WI38 (cell line): ENCODE results near the gene OARD1.
"Not testable (repeated sequence)": the region's sequence is repeated elsewhere in the genome, so short reads cannot be mapped to it uniquely, and the experiment has no call there.

Experiments
- H3K4me3 ChIP-seq: 2 replicates; pipeline ENCODE4 v1.5.1; 2011; ENCODE audit warnings: low read depth, mild to moderate bottlenecking, control low read depth, low read length
- TF ChIP-seq, protein P1 (sequence below): IDR thresholded peaks from 2 replicates; pipeline ENCODE4 v1.5.1; 2012; ENCODE audit warnings: low read depth, mild to moderate bottlenecking, control low read depth, low read length

OARD1 gene

DNA sequence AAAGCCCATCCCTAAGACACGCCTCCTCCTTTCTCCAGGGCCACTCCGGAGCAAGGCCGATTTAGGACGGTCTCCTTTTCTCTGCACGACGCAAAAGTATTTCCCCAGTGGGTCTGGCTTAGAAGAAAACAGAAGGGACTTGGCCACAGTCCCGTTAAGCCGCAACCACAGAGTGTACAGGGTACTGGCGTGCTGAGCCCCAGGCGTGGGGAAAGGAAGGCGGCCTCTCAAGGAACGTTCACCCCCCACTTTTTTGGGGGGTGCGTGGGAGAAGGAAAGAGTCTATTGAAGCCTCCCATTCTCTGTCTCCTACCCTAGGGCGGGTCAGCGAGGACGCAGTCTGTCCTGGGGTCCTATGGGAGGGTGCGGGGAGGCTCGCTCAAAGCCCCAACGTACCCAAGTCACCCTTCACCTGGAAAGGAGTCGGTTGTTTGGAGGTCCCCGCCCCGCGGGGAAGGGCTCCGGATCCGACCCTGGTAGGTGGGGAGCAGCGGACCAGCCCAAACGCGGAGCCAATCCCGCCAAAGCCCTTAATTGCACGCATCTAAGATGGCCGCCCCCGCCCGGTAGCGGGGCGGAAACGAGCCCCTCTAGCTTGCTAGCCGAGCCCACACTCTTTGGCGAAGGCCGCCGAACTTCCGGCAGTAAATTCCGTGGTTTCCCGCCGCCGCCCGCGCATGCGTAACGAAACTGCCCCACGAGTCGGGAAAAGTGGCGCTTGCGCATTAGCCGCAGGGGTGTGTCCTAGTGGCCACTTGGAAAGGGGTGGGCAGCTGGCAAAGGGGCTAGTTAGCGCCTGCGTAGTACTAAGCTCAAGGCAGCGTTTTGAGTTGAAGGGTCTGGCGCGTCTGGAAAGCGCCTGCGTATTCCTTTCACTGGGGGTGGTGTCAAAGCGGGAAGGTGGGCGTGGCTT, at the start of gene OARD1:
Gene OARD1, minus strand, starts transcription at position 434 of the 913 bp plus-strand sequence. CDS start 722 bp downstream, outside the sequence.
- H3K4me3 ChIP-seq = peak within 1 kb of the TSS; percentile 92
- TF ChIP-seq, protein P1, sequence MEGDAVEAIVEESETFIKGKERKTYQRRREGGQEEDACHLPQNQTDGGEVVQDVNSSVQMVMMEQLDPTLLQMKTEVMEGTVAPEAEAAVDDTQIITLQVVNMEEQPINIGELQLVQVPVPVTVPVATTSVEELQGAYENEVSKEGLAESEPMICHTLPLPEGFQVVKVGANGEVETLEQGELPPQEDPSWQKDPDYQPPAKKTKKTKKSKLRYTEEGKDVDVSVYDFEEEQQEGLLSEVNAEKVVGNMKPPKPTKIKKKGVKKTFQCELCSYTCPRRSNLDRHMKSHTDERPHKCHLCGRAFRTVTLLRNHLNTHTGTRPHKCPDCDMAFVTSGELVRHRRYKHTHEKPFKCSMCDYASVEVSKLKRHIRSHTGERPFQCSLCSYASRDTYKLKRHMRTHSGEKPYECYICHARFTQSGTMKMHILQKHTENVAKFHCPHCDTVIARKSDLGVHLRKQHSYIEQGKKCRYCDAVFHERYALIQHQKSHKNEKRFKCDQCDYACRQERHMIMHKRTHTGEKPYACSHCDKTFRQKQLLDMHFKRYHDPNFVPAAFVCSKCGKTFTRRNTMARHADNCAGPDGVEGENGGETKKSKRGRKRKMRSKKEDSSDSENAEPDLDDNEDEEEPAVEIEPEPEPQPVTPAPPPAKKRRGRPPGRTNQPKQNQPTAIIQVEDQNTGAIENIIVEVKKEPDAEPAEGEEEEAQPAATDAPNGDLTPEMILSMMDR = no peak

- TF ChIP-seq, protein P1 = no peak
- H3K4me3 ChIP-seq = no peak overlapping the region
Measured at GRCh38 chr6:41120058-41120457, 47.9 kb upstream of the OARD1 start.

DNA sequence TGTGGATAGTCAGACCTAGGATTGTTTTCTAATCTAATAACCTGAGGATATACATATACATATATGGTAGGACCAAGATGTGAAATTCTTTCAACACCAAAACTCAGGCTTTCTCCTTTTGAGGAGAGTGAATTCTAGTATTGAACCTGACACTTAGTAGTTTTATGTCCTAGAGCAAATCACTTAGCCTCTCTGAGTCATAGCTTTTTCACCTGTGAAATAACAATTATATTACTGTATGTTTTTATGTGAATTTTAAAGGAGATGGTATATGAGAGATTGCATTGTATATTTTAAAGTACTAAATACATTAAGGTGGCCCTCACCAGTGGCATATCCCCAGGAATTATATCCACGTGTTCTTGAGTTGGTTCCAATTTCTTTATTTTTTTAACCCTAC, 47.4 kb upstream of the OARD1 start:
- TF ChIP-seq, protein P1 = no peak

DNA sequence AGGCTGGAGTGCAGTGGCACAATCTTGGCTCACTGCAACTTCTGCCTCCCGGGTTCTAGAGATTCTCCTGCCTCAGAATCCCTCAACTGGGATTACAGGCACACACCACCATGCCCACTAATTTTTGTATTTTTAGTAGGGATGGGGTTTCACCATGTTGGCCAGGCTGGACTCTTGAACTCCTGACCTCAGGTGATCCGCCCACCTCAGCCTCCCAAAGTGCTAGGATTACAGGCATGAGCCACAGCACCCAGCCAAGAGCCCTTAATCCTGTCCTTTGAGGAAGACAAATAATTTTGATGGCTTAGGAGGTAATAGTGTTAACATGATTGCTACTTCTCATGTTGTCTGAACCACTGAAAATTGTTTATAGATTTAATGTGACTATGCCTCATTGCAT, 42.9 kb upstream of the OARD1 start:
- H3K4me3 ChIP-seq = not testable (repeated sequence)

More for the DNA sequence above, 47.4 kb upstream of the OARD1 start:
- H3K4me3 ChIP-seq = no peak overlapping the region

DNA sequence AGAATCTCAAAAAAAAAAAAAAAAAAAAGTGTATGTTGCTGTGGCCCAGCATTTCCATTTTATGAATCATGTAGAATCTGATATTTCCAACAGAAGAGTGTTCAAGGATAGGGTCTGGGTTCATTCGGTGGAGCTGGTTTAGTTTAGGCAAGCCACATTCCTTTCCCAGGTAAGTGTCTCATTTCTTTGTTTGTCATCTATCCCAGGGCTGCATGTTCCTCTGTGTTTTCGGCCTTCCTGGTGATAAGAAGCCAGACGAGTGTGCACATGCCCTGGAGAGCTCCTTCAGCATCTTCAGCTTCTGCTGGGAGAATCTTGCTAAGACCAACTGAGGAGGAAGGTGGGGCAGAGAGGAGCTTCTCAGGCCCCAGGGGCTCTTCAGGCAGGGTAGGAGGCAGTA, 38.9 kb upstream of the OARD1 start:
- no peak overlapping the region for H3K4me3 ChIP-seq
- TF ChIP-seq, protein P1 = no peak

- no peak overlapping the region for H3K4me3 ChIP-seq
- TF ChIP-seq, protein P1 = no peak
Measured at GRCh38 chr6:41103847-41104246, 31.7 kb upstream of the OARD1 start.

DNA sequence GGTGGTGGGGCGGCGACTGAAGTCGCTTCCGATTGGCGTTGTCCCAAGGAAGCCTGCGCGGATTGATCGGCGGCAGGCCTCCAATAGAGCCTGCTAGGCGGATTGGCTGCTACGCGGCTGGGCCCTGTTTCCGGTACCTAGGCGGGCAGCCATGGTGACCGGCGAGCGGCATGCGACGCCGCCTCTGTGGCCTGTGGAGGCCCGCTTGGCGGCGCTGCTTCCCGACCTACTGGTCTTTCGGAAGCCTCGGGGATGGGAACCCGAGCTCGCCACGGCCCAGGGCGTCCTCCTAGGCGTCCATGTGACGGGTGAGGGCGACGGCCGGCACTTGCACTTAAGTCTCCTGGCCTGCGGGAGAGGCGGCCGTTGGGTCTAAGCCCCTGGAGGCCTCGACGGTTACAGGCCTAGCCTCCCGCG, 28.7 kb upstream of the OARD1 start:
- no peak overlapping the region for H3K4me3 ChIP-seq
- TF ChIP-seq, protein P1 = no peak

DNA sequence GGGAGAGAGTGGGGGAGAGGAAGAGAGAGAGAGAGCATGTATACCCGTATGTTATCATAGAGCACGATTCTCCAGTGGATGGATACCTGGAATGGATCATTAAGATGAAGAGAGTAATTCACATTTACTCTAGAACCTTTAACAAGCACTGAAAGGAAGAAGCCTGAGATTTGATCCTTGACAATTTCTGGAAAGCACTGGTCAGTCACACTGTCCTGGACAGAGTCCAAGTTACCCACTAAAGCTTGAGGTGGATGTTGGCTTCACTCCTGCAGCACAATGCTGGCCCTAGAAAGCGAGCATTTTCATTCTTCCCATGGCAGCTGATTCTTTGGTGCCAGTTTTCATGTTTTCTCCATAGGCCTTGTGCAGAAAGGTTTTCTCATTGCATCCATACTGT, 26.2 kb upstream of the OARD1 start:
- no peak overlapping the region for H3K4me3 ChIP-seq
- TF ChIP-seq, protein P1 = no peak
